HPDE6-E6E7 (cell line): Measurements from ENCODE around the gene TRAPPC8.
"Not testable (repeated sequence)": the region's sequence is repeated elsewhere in the genome, so short reads cannot be mapped to it uniquely, and the experiment has no call there.

Experiments
- DNase-seq: peaks from one replicate; pipeline ENCODE4 v3.0.0; 2011; ENCODE audit warnings: missing footprints; ENCODE audit errors: extremely low spot score

Gene TRAPPC8

GRCh38 chr18:31857526-31858106, 85.3 kb downstream of the TRAPPC8 start:
- no peak for DNase-seq

- DNase-seq = no peak
Measured at GRCh38 chr18:31850844-31851243, 92.1 kb downstream of the TRAPPC8 start.

GRCh38 chr18:31840499-31840898, 102.4 kb downstream of the TRAPPC8 start:
- DNase-seq = no peak

GRCh38 chr18:31837879-31838278, 105.0 kb downstream of the TRAPPC8 start:
- DNase-seq = no peak

GRCh38 chr18:31835528-31836133, 107.3 kb downstream of the TRAPPC8 start:
- DNase-seq = no peak

GRCh38 chr18:31831903-31832302, 111.0 kb downstream of the TRAPPC8 start:
- DNase-seq = no peak

GRCh38 chr18:31830686-31831085, 112.2 kb downstream of the TRAPPC8 start:
- no peak for DNase-seq

GRCh38 chr18:31828613-31829012, 114.3 kb downstream of the TRAPPC8 start:
- no peak for DNase-seq

GRCh38 chr18:31826673-31827325, 116.1 kb downstream of the TRAPPC8 start:
- not testable (repeated sequence) for DNase-seq

GRCh38 chr18:31825772-31826171, 117.2 kb downstream of the TRAPPC8 start:
- DNase-seq = no peak

- no peak for DNase-seq
Measured at GRCh38 chr18:31821545-31822171, 121.3 kb downstream of the TRAPPC8 start.

- DNase-seq = no peak
Measured at GRCh38 chr18:31819925-31820229, 123.1 kb downstream of the TRAPPC8 start.

GRCh38 chr18:31819106-31819924, 123.6 kb downstream of the TRAPPC8 start:
- peak; percentile 10 for DNase-seq

- no peak for DNase-seq
Measured at GRCh38 chr18:31814132-31814531, 128.8 kb downstream of the TRAPPC8 start.

- not testable (repeated sequence) for DNase-seq
Measured at GRCh38 chr18:31810336-31811130, 132.4 kb downstream of the TRAPPC8 start.

GRCh38 chr18:31809049-31809448, 133.9 kb downstream of the TRAPPC8 start:
- DNase-seq = not testable (repeated sequence)

- no peak for DNase-seq
Measured at GRCh38 chr18:31801078-31801477, 141.8 kb downstream of the TRAPPC8 start.

GRCh38 chr18:31799257-31799656, 143.7 kb downstream of the TRAPPC8 start:
- not testable (repeated sequence) for DNase-seq

- no peak for DNase-seq
Measured at GRCh38 chr18:31798399-31798798, 144.5 kb downstream of the TRAPPC8 start.

GRCh38 chr18:31795747-31796146, 147.2 kb downstream of the TRAPPC8 start:
- DNase-seq = no peak

- DNase-seq = no peak
Measured at GRCh38 chr18:31793531-31793930, 149.4 kb downstream of the TRAPPC8 start.
